OCI-LY7 (cell line): ENCODE measurements around the gene LMTK3. TPM values are rescaled to one million over a fixed set of nuclear protein-coding genes. Genes with fewer than 3 reads are reported as not detected.

Experiments
- BruUV-seq: library from RNA; stranded (reverse); fragments of 400-500 nt; replicated peaks from 2 replicates; lab custom pipeline; 2021; lab: Mats Ljungman, UMichigan
- CTCF ChIA-PET: fragments of 300-600 bp; sonication (Branson Sonifier 250); formaldehyde crosslinking; loops from one replicate; lab custom pipeline; 2022; ENCODE audit warnings: antibody characterized with exemption; ENCODE audit not compliant: unreplicated experiment; lab: Charles Lee
- POLR2A ChIA-PET: fragments of 300-600 bp; sonication (Branson Sonifier 250); formaldehyde crosslinking; loops from one replicate; lab custom pipeline; 2022; ENCODE audit warnings: antibody characterized with exemption; lab: Charles Lee
- DNase-seq: peaks from one replicate; pipeline ENCODE4 v3.0.0-alpha.2; 2015; ENCODE audit warnings: low spot score
- H2AFZ ChIP-seq: fragments of 200-600 bp; sonication (generic), shearing (Covaris generic); 2 replicates; pipeline ENCODE4 v1.6.1; 2014; ENCODE audit warnings: mild to moderate bottlenecking, antibody characterized with exemption, low read length, moderate library complexity
- H3K27ac ChIP-seq: fragments of 200-600 bp; sonication (generic); 2 replicates; pipeline ENCODE4 v1.5.1; 2014; ENCODE audit warnings: mixed run types, low read depth, mild to moderate bottlenecking, moderate library complexity, low read length, inconsistent platforms; ENCODE audit not compliant: poor library complexity, severe bottlenecking
- H3K36me3 ChIP-seq: fragments of 200-600 bp; sonication (generic); 2 replicates; pipeline ENCODE4 v1.6.1; 2014; ENCODE audit warnings: mild to moderate bottlenecking, antibody characterized with exemption, low read length, moderate library complexity, mixed read lengths; ENCODE audit not compliant: insufficient read depth
- H3K4me1 ChIP-seq: fragments of 200-600 bp; sonication (generic); 2 replicates; pipeline ENCODE4 v1.5.1; 2014; ENCODE audit warnings: mild to moderate bottlenecking, low read length; ENCODE audit not compliant: insufficient read depth, poor library complexity, severe bottlenecking
- H3K4me2 ChIP-seq: fragments of 200-600 bp; sonication (generic); 2 replicates; pipeline ENCODE4 v1.6.1; 2014; ENCODE audit warnings: mild to moderate bottlenecking, low read length
- H3K4me3 ChIP-seq: fragments of 200-600 bp; sonication (generic); 2 replicates; pipeline ENCODE4 v1.5.1; 2014; ENCODE audit warnings: mild to moderate bottlenecking, low read depth, low read length; ENCODE audit not compliant: poor library complexity, severe bottlenecking
- H3K79me2 ChIP-seq: fragments of 200-600 bp; sonication (generic); 2 replicates; pipeline ENCODE4 v1.6.1; 2016; ENCODE audit warnings: low read depth, mild to moderate bottlenecking, low read length, moderate library complexity, mixed read lengths; ENCODE audit not compliant: insufficient read depth
- H3K9me2 ChIP-seq: fragments of 200-600 bp; sonication (generic); 2 replicates; pipeline ENCODE4 v1.6.1; 2016; ENCODE audit warnings: mild to moderate bottlenecking, low read length, mixed read lengths; ENCODE audit not compliant: insufficient read depth
- H3K9me3 ChIP-seq: fragments of 200-600 bp; sonication (generic); 2 replicates; pipeline ENCODE4 v1.6.1; 2014; ENCODE audit warnings: mild to moderate bottlenecking, mixed run types, low read length, mixed read lengths
- H4K20me1 ChIP-seq: fragments of 200-600 bp; sonication (generic); 2 replicates; pipeline ENCODE4 v1.6.1; 2014; ENCODE audit warnings: mild to moderate bottlenecking, antibody characterized with exemption, low read length, moderate library complexity, mixed read lengths; ENCODE audit not compliant: insufficient read depth
- CTCF ChIP-seq: fragments of 200-600 bp; sonication (generic); conservative IDR thresholded peaks from 2 replicates; pipeline ENCODE4 v1.5.1; 2014; ENCODE audit warnings: mild to moderate bottlenecking, antibody characterized with exemption, low read length, moderate library complexity, mixed read lengths
- EZH2phosphoT487 ChIP-seq: fragments of 200-600 bp; sonication (generic); IDR thresholded peaks from 2 replicates; pipeline ENCODE4 v1.6.1; 2018; ENCODE audit warnings: low read depth, borderline replicate concordance, mild to moderate bottlenecking, mixed run types, antibody characterized with exemption, low read length, moderate library complexity, mixed read lengths
- intact Hi-C: fragments of 100-400 bp; cut with micrococcal nuclease; formaldehyde crosslinking; loops from one replicate; pipeline ENCODE4 v1.10.0; 2022; ENCODE audit not compliant: unreplicated experiment
- total RNA-seq, 2 experiments: library from RNA; depleted of rRNA in 1 of 2; stranded (reverse); fragments of >200 nt in 1 of 2; shearing (Covaris generic) in 1 of 2; gene quantifications; 2 replicates each; pipeline ENCODE4 v1.2.3, GENCODE V29; 2014 to 2022

Gene LMTK3
- total RNA-seq, 2 experiments from 2014 or later: 1.3 to 9.7 TPM

GRCh38 chr19:48509467-48510194, 2.0 kb downstream of the LMTK3 start:
- no peaks in the 10 kb centered on the region for H3K9me3 ChIP-seq
- no peaks in the 10 kb centered on the region for H3K79me2 ChIP-seq
- intact Hi-C loops: no loop called here
- ChIA-PET POLR2A (no interaction called here), CTCF (no interaction called here)
- no peaks in the 10 kb centered on the region for H4K20me1 ChIP-seq
- BruUV-seq: no TSS peak
- no peaks in the 10 kb centered on the region for H3K9me2 ChIP-seq
- peaks cover 33% of the 10 kb centered on the region for H3K4me1 ChIP-seq
- H3K36me3 ChIP-seq: no peaks in the 10 kb centered on the region
- H3K4me2 ChIP-seq: peak overlapping the region; percentile 82; the same call in 1 of the 2 replicates
- no peak overlapping the region for H3K27ac ChIP-seq
- no peak for DNase-seq
- H2AFZ ChIP-seq: peak overlapping the region; percentile 46; the same call in 1 of the 2 replicates
- TF ChIP-seq EZH2phosphoT487 (no peak), CTCF (no peak)
- no peak overlapping the region for H3K4me3 ChIP-seq

GRCh38 chr19:48508729-48509411, 2.8 kb downstream of the LMTK3 start:
- Histone ChIP-seq H3K4me1 (peaks cover 27% of the 10 kb centered on the region), H3K36me3 (no peaks in the 10 kb centered on the region), H3K4me2 (no peak overlapping the region), H3K79me2 (no peaks in the 10 kb centered on the region), H4K20me1 (no peaks in the 10 kb centered on the region), H3K4me3 (no peak overlapping the region), H3K27ac (no peak overlapping the region), H2AFZ (no peak overlapping the region), H3K9me2 (no peaks in the 10 kb centered on the region), H3K9me3 (no peaks in the 10 kb centered on the region)
- intact Hi-C loops: no loop called here
- no TSS peak for BruUV-seq
- CTCF ChIA-PET: no interaction called here
- POLR2A ChIA-PET: interaction anchor here (0.6 kb wide), 2 partner anchors 33 to 70 kb away, joined by 3 to 5 read pairs; no protein-coding TSS in a partner anchor
- no peak for DNase-seq
- TF ChIP-seq EZH2phosphoT487 (no peak), CTCF (no peak)
